IPS-18a (cell line): ENCODE measurements around the gene TLDC2.
"Not testable (repeated sequence)": the region's sequence is repeated elsewhere in the genome, so short reads cannot be mapped to it uniquely, and the experiment has no call there.

Experiments
- H3K27ac ChIP-seq: one replicate; pipeline ENCODE4 v1.5.1; 2013; ENCODE audit warnings: low read length
- H3K27me3 ChIP-seq: one replicate; pipeline ENCODE4 v1.6.1; 2013; ENCODE audit warnings: mild to moderate bottlenecking, low read length; ENCODE audit not compliant: control insufficient read depth, insufficient read depth
- H3K36me3 ChIP-seq: one replicate; pipeline ENCODE4 v1.6.1; 2013; ENCODE audit warnings: low read depth, low read length; ENCODE audit not compliant: control insufficient read depth
- H3K4me1 ChIP-seq: one replicate; pipeline ENCODE4 v1.6.1; 2013; ENCODE audit warnings: low read depth, low read length; ENCODE audit not compliant: control insufficient read depth
- H3K4me3 ChIP-seq: one replicate; pipeline ENCODE4 v1.5.1; 2013; ENCODE audit warnings: low read length
- H3K9ac ChIP-seq: one replicate; pipeline ENCODE4 v1.6.1; 2013; ENCODE audit warnings: mild to moderate bottlenecking, low read length, moderate library complexity
- H3K9me3 ChIP-seq: one replicate; pipeline ENCODE4 v1.6.1; 2013; ENCODE audit warnings: low read depth, low read length; ENCODE audit not compliant: control insufficient read depth

Gene TLDC2

DNA sequence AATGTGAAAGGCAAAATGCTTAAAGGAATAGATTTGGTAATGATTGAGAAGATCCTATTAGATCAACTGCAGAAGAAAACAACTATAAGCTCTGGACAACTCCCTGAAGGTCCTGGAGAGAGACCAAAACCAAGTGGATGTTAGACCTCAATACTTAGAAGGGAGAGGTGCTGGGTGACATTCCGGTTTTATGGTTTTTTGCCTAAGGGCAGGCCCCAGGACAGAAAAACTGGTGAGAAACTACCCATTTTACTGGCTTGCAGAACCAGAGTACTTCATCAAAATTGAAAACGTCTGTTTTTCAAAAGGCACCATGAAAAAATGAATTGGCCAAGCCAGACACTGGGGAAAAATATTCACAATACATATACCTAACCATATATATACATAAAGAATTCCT lies 49.3 kb downstream of the TLDC2 start:
- H3K27me3 ChIP-seq, result no peaks in the 10 kb centered on the region
- H3K4me3 ChIP-seq, result no peak overlapping the region
- H3K36me3 ChIP-seq, result peaks cover 12% of the 10 kb centered on the region
- no peak overlapping the region for H3K9ac ChIP-seq
- H3K4me1 ChIP-seq, result no peaks in the 10 kb centered on the region
- H3K27ac ChIP-seq, result no peak overlapping the region
- no peaks in the 10 kb centered on the region for H3K9me3 ChIP-seq

DNA sequence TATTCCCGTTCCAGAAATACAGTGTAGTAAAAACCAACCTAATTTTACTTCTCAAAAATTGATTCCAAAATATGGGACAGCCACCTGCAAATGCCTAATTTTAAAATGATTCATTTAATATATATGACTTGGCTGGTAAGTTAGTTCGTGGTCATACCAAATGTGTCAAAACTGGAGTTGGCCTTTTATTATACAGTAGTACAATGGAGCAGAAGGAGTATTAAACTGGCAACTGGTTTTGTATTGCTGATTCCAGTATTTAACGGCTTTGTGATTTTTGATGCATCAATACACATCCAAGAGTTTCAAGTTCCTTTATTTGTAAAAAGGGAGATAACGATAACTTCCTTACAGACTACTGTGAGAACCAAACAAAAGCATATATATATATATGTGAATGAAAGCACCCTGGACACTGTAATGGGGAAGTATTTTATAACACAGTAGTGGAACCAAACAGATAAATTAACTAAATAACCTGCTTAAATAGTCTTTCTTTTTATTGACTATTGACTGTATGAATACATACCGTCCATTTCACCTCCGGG lies 50.8 kb downstream of the TLDC2 start:
- Histone ChIP-seq H3K4me3 (no peak overlapping the region), H3K27me3 (no peaks in the 10 kb centered on the region), H3K9me3 (no peaks in the 10 kb centered on the region), H3K4me1 (no peaks in the 10 kb centered on the region), H3K36me3 (peaks cover 12% of the 10 kb centered on the region), H3K27ac (no peak overlapping the region), H3K9ac (no peak overlapping the region)

DNA sequence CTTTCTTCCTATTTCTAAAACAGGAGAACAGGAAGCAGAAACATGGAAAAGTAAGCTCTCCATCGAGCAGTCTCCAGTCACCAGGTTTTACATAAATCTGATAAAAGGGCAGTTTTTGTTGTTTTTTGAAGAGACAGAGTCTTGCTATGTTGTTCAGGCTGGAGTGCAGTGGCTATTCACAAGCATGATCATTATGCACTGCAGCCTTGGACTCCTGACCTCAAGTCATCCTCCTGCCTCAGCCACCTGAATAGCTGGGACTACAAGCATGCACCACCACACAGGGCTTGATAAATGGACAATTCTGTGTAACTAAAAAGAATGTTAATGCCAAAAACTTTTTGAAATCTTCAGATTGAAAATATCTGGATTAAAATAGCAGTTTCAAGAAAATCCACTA lies 51.8 kb downstream of the TLDC2 start:
- H3K9ac ChIP-seq, result no peak overlapping the region
- no peak overlapping the region for H3K4me3 ChIP-seq
- no peaks in the 10 kb centered on the region for H3K9me3 ChIP-seq
- no peak overlapping the region for H3K27ac ChIP-seq
- peaks cover 13% of the 10 kb centered on the region for H3K36me3 ChIP-seq
- no peaks in the 10 kb centered on the region for H3K4me1 ChIP-seq
- no peaks in the 10 kb centered on the region for H3K27me3 ChIP-seq

DNA sequence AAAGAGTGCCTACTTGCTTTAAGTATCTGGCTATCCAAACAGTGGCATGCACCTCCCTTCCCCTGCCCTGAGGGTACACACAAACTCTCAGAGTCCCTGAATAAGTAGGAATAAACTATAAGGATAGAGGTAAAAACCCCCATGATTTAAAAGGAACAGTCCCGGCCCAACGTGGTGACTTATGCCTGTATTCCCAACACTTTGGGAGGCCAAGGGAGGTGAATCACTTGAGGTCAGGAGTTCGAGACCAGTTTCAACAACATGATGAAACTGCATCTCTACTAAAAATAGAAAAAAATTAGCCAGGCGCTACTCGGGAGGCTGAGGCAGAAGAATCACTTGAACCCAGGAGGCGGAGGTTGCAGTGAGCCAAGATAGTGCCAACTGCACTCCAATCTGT lies 53.4 kb downstream of the TLDC2 start:
- Histone ChIP-seq H3K4me1 (no peaks in the 10 kb centered on the region), H3K9me3 (no peaks in the 10 kb centered on the region), H3K27ac (no peak overlapping the region), H3K4me3 (no peak overlapping the region), H3K27me3 (no peaks in the 10 kb centered on the region), H3K9ac (no peak overlapping the region), H3K36me3 (peaks cover 17% of the 10 kb centered on the region)

DNA sequence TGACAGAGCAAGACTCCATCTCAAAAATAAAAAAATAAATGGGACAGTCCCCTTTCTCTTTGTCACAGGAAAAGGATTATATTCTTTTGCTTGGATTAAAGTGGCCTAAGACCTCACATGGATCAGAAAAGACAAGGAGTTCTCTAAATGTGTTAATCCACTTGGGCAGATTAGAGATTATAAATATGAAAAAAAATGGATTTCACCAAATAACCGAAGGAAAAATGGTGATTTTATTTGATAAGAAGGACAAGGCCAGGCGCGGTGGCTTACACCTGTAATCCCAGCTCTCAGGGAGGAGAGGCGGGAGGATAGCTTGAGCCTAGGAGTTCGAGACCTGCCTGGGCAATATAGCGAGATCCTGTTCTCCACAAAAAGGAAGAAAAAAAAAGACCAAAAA lies 53.8 kb downstream of the TLDC2 start:
- Histone ChIP-seq H3K4me1 (no peaks in the 10 kb centered on the region), H3K36me3 (peaks cover 18% of the 10 kb centered on the region), H3K9ac (no peak overlapping the region), H3K4me3 (no peak overlapping the region), H3K27ac (no peak overlapping the region), H3K9me3 (no peaks in the 10 kb centered on the region), H3K27me3 (no peaks in the 10 kb centered on the region)

DNA sequence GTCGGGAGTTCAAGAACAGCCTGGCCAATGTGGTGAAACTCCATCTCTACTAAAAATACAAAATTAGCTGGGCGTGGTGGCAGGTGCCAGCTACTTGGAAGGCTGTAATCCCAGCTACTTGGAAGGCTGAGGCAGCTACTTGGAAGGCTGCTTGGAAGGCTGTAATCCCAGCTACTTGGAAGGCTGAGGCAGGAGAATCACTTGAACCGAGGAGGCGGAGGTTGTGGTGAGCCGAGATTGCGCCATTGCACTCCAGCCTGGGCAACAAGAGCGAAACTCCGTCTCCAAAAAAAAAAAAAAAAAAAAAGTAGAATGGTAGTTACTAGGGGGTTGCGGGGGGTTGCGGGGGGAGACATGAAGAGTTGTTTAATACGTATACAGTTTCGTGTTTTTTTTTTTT lies 56.1 kb downstream of the TLDC2 start:
- H3K4me3 ChIP-seq, H3K9me3 ChIP-seq, H3K4me1 ChIP-seq, H3K9ac ChIP-seq, H3K27me3 ChIP-seq, H3K27ac ChIP-seq: not testable (repeated sequence)
- peaks cover 18% of the 10 kb centered on the region for H3K36me3 ChIP-seq

DNA sequence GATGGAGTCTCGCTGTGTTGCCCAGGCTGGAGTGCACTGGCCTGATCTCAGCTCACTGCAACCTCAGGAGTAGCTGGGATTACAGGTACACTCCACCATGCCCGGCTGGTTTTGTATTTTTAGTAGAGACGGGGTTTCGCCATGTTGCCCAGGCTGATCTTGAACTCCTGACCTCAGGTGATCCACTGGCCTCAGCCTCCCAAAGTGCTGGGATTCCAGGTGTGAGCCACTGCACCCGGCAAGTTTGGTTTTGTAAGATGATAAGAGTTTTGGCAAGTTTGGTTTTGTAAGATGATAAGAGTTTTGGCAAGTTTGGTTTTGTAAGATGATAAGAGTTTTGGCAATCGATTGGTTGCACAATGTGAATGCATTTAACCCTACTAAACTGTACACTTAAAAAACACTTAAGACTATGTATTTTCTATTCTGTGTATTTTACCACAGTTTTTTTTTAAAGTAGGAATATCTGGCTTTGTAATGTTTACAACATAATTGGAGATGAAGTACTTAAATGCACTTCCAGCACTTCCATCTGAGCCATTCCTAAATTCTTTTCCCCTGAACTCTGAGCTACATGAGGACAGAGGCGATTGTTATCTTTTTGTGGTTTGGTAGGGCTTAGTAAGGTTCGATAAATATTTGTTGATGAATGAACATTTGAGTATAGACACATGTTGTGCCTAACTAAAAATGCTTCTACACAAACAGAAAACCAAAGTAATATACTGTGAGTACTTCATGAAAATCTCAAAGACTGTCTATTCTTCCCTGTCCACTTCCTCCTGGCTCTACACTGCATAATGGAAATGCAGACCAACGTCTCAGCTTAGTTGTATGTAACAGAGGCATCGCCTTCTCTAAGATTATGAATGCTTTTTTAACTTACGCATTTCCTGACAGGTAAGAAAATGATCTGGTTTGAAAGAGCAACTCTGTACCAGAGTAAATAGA lies 56.8 kb downstream of the TLDC2 start:
- no peak overlapping the region for H3K9ac ChIP-seq
- no peak overlapping the region for H3K27ac ChIP-seq
- H3K36me3 ChIP-seq, result peaks cover 15% of the 10 kb centered on the region
- no peaks in the 10 kb centered on the region for H3K27me3 ChIP-seq
- H3K4me3 ChIP-seq, result no peak overlapping the region
- no peaks in the 10 kb centered on the region for H3K9me3 ChIP-seq
- no peaks in the 10 kb centered on the region for H3K4me1 ChIP-seq

DNA sequence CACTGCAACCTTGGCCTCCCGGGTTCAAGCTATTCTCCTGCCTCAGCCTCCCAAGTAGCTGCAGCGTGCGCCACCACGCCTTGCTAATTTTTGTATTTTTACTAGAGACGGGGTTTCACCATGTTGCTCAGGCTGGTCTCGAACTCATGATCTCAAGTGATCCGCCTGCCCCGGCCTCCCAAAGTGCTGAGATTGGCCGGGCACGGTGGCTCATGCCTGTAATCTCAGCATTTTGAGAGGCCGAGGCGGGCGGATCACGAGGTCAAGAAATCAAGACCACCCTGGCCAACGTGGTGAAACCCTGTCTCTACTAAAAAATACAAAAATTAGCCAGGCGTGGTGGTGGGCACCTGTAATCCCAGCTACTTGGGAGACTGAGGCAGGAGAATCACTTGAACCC lies 57.6 kb downstream of the TLDC2 start:
- H3K9ac ChIP-seq, result not testable (repeated sequence)

DNA sequence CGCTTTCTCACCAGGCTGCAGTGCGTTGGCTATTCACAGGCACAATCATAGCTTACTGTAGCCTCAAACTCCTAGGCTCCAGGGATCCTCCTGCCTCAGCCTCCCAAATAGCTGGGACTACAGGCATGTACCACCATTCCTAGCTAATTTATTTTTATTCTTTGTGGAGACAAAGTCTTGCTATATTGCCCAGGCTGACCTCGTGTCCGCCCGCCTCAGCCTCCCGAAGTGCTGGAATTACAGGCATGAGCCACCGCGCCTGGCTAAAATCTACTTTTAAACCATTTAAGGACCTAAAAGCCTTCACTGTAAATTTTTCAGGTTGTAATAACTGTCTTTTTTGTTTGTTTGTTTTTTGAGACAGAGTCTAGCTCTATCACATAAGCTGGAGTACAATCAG lies 60.4 kb downstream of the TLDC2 start:
- Histone ChIP-seq H3K4me1 (no peaks in the 10 kb centered on the region), H3K4me3 (no peak overlapping the region), H3K27ac (no peak overlapping the region), H3K27me3 (no peaks in the 10 kb centered on the region), H3K36me3 (peaks cover 14% of the 10 kb centered on the region), H3K9ac (no peak overlapping the region), H3K9me3 (no peaks in the 10 kb centered on the region)

More for the DNA sequence above, 57.6 kb downstream of the TLDC2 start:
- H3K36me3 ChIP-seq, result peaks cover 14% of the 10 kb centered on the region
- not testable (repeated sequence) for H3K4me3 ChIP-seq, H3K9me3 ChIP-seq, H3K27ac ChIP-seq, H3K27me3 ChIP-seq, H3K4me1 ChIP-seq

DNA sequence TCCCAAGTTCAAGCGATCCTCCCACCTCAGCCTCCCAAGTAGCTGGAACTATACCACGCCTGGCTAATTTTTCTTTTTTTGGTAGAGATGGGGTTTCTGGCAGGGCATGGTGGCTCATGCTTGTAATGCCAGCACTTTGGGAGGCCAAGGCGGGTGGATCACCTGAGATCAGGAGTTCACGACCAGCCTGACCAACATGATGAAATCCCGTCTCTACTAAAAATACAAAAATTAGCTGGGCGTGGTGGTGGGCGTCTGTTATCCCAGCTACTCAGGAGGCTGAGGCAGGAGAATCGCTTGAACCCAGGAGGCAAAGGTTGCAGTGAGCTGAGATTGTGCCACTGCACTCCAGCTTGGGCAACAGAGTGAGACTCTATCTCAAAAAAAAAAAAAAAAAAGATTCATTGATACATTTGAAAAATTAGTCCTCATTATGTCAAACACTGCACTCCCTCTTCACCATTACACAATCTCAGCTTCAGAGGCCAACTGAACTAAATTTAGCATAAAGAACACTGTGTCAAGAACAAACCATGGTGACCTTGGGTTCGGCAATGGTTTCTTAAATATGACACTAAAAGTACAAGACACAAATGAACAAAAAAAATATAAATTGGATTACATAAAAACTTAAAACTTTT lies 60.9 kb downstream of the TLDC2 start:
- not testable (repeated sequence) for H3K4me3 ChIP-seq, H3K9me3 ChIP-seq, H3K27ac ChIP-seq, H3K27me3 ChIP-seq, H3K4me1 ChIP-seq, H3K9ac ChIP-seq
- peaks cover 17% of the 10 kb centered on the region for H3K36me3 ChIP-seq

DNA sequence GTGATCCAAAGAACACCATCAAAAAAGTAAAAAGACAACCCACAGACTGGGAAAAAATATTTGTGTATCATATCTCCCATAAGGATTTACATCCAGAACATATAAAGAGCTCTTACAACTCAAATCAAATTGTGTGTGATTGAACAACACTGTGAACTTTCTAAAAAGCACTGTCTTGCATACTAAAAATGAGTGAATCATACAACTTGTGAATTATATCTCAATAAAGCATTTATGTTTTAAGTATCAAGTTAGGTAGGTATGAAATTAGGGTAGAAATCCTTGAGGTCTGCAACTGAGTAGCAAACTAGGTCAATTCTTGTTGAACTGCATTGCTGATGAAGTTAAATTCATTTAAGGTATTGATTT lies 61.4 kb downstream of the TLDC2 start:
- no peak overlapping the region for H3K4me3 ChIP-seq
- H3K9me3 ChIP-seq, result no peaks in the 10 kb centered on the region
- H3K36me3 ChIP-seq, result peaks cover 18% of the 10 kb centered on the region
- no peaks in the 10 kb centered on the region for H3K4me1 ChIP-seq
- H3K9ac ChIP-seq, result no peak overlapping the region
- no peaks in the 10 kb centered on the region for H3K27me3 ChIP-seq
- no peak overlapping the region for H3K27ac ChIP-seq
